ENCODE data around the gene GPC3.

DNA sequence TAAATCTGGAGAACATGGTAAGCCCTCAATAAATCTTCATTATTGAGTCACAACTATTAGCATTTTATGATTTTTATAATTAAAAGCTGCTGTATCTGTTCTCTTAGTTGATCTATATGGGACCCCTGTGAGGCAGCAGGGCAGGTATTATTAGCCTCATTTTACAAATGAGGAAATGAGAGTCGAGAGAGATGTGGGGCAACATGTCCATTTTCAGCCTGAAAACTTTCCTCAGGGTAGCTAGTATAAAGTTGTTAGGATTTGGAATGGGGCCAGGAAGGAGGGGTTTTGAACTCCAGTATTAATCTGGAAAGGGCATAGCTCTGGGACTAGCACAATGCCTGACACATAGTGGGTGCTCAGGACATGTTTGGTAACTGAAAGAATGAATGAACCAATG lies 378.4 kb downstream of the GPC3 start:
- no peak for TF ChIP-seq CTCF (IDR thresholded peaks at IDR 0.05)
- TF ChIP-seq POLR2A (IDR thresholded peaks at IDR 0.05): no peak
